Forelimb muscle (tissue), 1 donor: ENCODE measurements around the gene CD9. TPM values are rescaled to one million over a fixed set of nuclear protein-coding genes. Genes with fewer than 3 reads are reported as not detected.

Experiments used
- DNase-seq: peaks from one replicate; pipeline ENCODE4 v3.0.0-alpha.2; 2013; ENCODE audit warnings: low read depth
- polyA plus RNA-seq: library from polyadenylated mRNA; unstranded; fragments of 120-200 nt; gene quantifications from one replicate; pipeline ENCODE4 v1.2.1, GENCODE V29; 2013; ENCODE audit not compliant: insufficient read length

Gene CD9
- polyA plus RNA-seq, 1 donor, result 52.2 TPM

GRCh38 chr12:6221146-6221545, 20.9 kb downstream of the CD9 start:
- DNase-seq, result no peak

DNA sequence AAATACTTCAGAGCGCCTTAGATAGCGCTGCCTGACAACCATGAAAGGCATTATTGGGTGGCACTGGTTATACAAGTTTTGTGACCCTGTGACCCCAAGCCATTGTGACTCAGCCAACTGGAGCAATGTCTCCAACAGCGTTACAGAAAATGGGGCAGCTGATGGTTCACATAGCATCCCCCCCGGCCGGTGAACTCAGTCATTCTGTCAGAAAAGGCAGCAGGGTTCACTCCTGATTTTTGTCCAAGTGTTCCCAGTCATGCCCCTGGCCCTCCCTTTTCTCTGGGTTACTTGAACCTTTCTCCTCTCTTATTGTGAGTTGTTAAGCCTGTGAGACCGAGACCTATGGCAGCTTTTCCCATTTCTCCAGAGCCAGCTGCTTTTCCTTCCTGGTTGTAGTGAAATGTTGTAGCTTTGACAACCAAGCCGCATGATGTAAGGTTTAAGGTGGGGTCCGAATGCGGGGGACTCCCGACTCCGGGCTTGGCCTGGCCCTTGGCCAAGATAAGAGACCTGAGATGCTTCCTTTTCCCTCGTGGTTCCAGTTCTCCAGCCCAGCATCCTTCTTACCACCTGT, 22.0 kb downstream of the CD9 start:
- DNase-seq, result no peak

- no peak for DNase-seq
Measured at GRCh38 chr12:6223545-6223944, 23.3 kb downstream of the CD9 start.

GRCh38 chr12:6224550-6224949, 24.4 kb downstream of the CD9 start:
- DNase-seq, result no peak

DNA sequence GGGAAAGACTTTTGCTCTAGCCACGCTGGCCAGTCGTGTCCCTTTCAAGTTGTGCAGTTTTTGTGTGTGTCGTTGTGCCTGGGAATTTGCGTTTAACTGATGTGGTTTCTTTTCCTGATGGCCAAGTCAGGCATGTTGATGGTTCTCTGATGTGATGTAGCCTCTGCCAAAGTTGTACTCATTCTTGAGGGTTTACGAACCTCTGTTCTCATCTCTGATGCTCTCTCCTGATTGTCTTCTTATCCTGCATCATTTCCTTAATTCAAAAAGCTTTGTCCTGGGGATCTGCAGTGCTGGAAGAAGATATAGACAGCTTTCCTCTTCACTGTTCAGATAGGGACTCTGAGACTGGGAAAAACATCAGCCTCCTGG, 25.4 kb downstream of the CD9 start:
- DNase-seq, result no peak

GRCh38 chr12:6226002-6226678, 25.9 kb downstream of the CD9 start:
- DNase-seq, result no peak

GRCh38 chr12:6226679-6227051, 26.5 kb downstream of the CD9 start:
- DNase-seq, result no peak

DNA sequence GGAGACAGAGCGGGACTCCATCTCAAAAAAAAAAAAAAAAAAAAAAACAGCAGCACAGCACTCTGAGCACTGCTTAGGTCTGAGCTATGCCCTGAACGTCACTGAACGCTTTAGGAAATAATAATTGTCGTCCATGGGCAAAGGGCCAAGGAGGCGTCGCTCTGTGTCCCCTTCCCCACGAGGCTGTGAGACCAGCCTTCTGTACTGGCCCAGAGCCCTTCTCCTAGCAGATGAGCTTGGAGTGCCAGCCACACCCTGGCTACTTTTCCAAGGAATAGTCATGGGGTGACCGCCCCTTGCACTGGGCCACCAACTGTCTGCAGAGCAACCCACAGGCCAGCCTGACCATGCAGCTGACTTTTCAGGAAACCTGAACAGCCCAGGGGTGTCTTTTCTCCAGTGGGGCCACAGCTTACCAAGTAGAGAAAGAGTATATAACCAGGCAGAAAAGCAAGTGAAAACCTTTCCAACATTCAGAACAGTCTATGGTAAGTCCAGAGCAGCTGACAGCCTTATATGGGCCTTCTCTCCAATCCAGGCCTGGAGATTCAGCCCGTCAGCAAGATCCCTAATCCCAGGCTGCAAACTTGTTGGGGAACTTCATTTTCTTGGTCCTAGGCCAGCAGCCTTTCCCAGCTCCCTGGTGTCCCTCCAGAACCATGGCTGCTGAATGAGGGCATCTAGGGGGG, 28.5 kb downstream of the CD9 start:
- no peak for DNase-seq

- DNase-seq, result no peak
Measured at GRCh38 chr12:6229224-6230218, 29.3 kb downstream of the CD9 start.

DNA sequence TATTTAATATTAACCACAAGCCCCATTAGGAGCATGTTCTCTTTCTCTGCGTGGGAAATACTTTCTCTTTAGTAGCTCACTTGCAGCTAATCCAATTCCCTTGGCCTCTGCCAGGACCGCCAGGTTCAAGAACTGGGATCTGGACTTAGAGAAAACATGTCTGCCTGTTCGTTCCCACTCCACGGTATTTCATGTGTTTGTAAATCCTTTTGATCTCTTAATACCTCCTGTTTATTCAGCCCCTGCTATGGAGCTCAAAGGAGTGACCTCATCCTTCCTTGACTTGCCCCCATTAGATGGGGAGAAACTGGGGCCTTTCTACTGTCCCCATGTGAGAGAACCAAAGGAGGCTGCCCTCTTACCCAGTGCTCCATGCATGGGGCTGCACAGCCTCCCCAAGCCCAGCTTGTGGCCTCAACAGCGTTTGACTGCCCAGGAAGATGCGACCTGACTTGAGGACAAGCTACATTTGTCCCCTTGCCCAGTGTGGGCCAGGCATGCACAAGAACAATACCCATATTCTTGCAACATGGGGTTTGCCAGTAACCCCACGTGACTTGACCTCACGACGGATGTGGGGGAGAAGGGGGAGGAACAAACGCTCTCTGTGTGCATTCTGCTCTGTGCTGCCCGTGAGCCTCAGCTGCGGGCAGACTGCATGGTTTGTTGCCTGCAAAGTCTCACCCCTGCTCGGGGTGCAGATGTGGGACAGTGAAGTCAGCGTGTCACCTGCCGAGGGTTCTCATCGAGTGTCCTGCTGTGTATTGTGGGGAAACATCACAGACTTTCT, 30.3 kb downstream of the CD9 start:
- no peak for DNase-seq

DNA sequence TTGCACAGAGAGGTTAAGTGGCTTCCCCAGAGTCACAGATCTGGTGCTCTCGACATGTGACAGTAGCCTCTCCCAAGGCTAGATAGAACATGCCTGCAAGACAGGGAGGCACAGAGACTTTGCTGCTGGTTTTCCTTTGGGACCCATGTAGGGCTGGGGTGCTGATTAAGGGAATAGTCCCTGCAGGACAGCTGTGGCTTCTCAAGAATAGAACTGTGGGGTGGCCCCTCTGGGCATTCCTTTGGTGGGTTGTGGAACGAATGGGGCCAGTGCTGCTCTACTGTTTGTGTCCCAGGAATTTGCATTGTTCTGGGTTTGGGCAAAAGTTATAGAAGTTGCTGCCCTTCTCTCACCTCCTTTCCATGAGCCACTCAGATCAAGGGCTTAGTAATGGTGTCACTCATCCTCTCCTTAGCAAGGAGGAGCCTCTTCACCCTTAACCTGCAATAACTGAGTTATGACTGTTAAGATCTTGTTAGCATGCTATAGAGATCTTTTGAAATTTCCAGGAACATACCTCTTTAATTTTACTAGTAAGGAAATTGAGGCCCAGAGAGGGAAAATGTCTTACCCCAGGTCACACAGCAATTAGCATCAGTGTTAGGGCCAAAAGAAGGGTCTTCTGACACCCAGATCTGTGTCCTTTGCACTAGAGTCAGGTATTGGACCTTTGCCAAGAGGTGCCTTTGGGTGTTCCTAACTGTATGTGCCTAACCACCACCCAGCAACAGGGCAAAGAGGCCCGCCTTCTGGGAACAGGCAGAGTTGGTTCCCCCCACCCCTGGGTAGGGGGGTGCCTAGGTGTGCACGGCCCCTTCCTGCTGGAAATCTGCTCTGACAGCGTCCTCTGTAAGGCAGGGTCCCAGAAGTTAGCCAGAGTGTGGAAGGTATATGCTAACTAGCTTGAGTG, 31.4 kb downstream of the CD9 start:
- DNase-seq, result no peak

DNA sequence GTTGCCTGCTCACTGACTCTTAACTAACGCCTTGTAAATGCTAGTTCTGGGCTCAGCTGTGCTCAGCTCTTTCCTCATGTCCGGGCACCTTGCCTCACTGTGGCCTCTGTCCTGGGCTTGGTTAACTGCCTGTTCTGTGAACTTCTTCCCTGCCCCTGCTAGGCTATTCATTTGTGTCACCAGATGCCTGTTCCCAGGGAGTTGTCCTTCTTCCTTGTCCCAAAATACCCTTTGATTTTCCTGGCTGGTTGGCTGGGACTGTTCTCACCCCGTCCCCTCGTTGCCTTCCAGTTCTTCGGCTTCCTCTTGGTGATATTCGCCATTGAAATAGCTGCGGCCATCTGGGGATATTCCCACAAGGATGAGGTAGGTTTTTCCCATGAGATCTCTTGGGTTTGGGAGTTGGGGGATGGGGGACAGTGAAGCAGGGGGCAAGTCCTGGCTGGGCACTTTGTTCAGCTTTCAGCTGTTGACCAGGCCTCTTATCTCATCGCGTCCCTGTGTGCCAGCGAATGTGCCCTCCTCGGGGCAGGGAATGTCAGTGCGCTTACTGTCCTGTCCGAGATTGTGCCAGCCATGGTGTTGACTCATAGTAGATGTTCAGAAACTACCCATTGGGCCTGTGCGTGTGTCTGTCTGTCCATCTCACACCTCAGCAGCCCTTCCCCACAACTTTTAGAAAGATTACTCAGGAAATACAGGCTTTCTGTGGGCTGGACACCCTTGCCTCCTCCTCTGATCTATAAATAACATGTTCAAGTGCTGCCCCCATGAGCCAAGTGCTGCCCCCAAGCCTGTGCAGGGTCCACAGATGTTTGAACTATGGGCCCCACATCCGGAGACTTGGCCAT, 33.1 kb downstream of the CD9 start:
- DNase-seq, result no peak

- DNase-seq, result no peak
Measured at GRCh38 chr12:6234214-6234613, 34.0 kb downstream of the CD9 start.

DNA sequence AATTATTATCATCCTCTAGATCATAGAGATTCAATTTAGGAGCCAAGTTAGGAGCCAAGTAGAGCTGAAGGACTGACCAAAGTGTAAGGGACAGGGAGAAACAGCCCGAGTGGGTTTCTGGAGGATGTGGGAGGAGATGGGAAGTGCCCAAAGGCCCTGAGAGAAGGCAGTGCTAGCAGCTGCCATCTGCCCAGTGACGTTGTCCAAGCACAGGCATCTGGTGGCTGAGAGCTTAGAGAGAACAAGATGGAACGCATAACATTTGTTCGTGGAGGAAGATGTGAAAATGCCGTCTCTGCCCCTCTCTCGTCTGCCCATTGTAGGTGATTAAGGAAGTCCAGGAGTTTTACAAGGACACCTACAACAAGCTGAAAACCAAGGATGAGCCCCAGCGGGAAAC, 34.7 kb downstream of the CD9 start:
- no peak for DNase-seq

DNA sequence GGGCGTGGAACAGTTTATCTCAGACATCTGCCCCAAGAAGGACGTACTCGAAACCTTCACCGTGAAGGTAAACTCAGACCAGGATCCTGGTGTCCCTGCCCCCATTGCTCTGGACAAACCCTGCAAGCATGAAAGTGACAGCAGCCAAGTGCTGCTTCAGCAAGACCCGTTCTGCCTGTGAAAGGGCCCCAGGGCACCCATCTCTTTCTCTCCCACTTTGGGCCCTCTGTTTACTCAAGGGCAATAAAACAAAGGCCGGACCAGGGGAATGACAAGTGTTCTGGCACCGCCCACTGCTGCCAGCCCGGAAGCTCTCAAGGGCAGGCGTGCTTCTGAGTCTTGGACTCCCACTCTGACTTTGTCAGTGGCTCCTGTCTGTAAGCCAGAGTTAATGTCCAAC, 35.3 kb downstream of the CD9 start:
- DNase-seq, result no peak

GRCh38 chr12:6235906-6236640, 35.9 kb downstream of the CD9 start:
- no peak for DNase-seq

- no peak for DNase-seq
Measured at GRCh38 chr12:6236641-6236940, 36.4 kb downstream of the CD9 start.

GRCh38 chr12:6237830-6238229, 37.6 kb downstream of the CD9 start:
- DNase-seq, result no peak

DNA sequence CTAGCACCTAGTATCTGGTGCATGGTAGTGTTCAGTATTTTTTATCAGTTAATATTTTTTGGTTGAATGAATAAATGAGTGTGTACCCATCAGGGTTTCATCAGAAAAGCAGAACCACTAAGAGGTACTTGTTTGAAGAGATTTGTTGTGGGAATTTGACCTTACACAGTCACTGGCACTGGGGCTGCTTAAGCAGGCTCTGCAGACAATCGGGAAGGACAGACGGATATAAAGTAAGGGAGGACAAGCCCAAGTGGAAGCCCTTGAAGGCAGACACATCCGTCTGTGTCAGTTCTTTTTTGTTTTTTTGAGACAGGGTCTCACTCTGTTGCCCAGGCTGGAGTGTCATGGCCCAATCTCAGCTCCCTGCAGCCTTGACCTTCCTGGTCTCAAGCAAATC, 38.7 kb downstream of the CD9 start:
- DNase-seq, result no peak
